Esophagus muscularis mucosa (tissue), 4 donors: ENCODE measurements around the gene FBXO46.

ENCODE experiments used
- EP300 ChIP-seq: sonication (generic); formaldehyde crosslinking; IDR thresholded peaks from one replicate; pipeline ENCODE4 v1.6.1; 2017; ENCODE audit warnings: antibody characterized with exemption
- POLR2A ChIP-seq: fragments of 450-650 bp; IDR thresholded peaks from one replicate; pipeline ENCODE4 v1.6.1; 2017; ENCODE audit warnings: antibody characterized with exemption, moderate library complexity, mild to moderate bottlenecking, low read depth
- POLR2AphosphoS5 ChIP-seq, 2 donors: sonication (generic); formaldehyde crosslinking; IDR thresholded peaks; one replicate each; pipeline ENCODE4 v1.6.1; 2017; ENCODE audit warnings: antibody characterized with exemption in 2 of 2
- TF ChIP-seq, protein P1 (sequence below), 3 experiments: fragments of 200-600 bp in 2 of 3; fragments of 450-650 bp in 1 of 3; sonication (generic) in 2 of 3; IDR thresholded peaks; one replicate each; pipeline ENCODE4 v1.5.1; 2017 to 2019; ENCODE audit warnings: antibody characterized with exemption in 3 of 3, mild to moderate bottlenecking in 2 of 3, moderate library complexity in 1 of 3

DNA sequence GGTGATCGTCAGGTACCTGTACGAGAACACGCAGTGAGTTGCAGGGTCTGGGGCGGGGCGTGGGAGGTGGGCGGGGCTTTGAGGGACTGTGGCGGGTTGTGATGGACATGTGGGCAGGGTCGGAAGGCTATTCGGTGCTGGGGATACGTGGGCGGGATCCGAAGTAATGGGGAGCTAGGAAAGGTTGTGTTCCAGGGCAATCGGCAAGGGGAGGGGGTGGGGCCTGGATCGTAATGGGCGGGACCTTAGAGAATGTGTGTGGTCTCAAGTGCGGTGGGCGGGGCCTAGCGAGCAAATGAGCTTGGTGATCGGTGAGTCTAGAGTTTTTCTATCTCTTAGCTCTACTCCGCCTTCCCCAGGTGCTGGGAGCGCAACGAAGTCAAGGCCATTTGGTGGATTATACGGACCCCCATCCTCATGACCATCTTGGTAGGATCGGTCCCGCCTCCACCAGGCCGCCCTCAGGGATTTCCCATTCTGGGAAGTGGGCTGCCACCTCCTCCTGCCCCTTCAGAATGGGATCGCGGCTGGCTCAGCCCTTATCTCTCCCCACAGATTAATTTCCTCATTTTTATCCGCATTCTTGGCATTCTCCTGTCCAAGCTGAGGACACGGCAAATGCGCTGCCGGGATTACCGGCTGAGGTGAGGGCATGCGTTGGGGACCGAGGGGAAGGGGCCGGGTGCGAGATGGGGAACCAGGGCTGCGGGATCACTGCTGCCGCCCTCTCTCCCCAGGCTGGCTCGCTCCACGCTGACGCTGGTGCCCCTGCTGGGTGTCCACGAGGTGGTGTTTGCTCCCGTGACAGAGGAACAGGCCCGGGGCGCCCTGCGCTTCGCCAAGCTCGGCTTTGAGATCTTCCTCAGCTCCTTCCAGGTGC lies 53.1 kb downstream of the FBXO46 start:
- TF ChIP-seq, protein P1, sequence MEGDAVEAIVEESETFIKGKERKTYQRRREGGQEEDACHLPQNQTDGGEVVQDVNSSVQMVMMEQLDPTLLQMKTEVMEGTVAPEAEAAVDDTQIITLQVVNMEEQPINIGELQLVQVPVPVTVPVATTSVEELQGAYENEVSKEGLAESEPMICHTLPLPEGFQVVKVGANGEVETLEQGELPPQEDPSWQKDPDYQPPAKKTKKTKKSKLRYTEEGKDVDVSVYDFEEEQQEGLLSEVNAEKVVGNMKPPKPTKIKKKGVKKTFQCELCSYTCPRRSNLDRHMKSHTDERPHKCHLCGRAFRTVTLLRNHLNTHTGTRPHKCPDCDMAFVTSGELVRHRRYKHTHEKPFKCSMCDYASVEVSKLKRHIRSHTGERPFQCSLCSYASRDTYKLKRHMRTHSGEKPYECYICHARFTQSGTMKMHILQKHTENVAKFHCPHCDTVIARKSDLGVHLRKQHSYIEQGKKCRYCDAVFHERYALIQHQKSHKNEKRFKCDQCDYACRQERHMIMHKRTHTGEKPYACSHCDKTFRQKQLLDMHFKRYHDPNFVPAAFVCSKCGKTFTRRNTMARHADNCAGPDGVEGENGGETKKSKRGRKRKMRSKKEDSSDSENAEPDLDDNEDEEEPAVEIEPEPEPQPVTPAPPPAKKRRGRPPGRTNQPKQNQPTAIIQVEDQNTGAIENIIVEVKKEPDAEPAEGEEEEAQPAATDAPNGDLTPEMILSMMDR (IDR thresholded peaks at IDR 0.05): no peak
- TF ChIP-seq POLR2AphosphoS5 (IDR thresholded peaks at IDR 0.05) (no peak), POLR2A (no peak), EP300 (no peak)
